B cell (primary cell): Measurements from ENCODE around the gene PKNOX2. TPM values are rescaled to one million over a fixed set of nuclear protein-coding genes. Genes with fewer than 3 reads are reported as not detected.

ENCODE experiments used
- ATAC-seq: fragments of 200-7000 bp; cut with Tn5 transposase; one replicate; pipeline ENCODE4 v1.10.0; 2021; ENCODE audit warnings: low read depth, mild to moderate bottlenecking, moderate number of reproducible peaks, moderate library complexity
- CTCF ChIA-PET: fragments of 350-600 bp; sonication (Branson Sonifier 250); formaldehyde crosslinking; loops from one replicate; lab custom pipeline; 2021; ENCODE audit warnings: antibody characterized with exemption, inconsistent platforms; lab: Charles Lee
- POLR2A ChIA-PET: fragments of 350-600 bp; sonication (Branson Sonifier 250); formaldehyde crosslinking; loops from one replicate; lab custom pipeline; 2021; ENCODE audit warnings: antibody characterized with exemption; lab: Charles Lee
- DNase-seq: peaks from one replicate; pipeline ENCODE4 v3.0.0; 2013
- H2AFZ ChIP-seq: 2 replicates; pipeline ENCODE4 v1.6.1; 2012; ENCODE audit warnings: mild to moderate bottlenecking, low read depth, low read length; ENCODE audit not compliant: insufficient read depth, poor library complexity, severe bottlenecking
- H3K27ac ChIP-seq, 2 donors: 1 replicate in 1 of 2; 2 replicates in 1 of 2; pipeline ENCODE4 v1.5.1; 2012 to 2013; ENCODE audit warnings: low read length in 2 of 2, mild to moderate bottlenecking in 2 of 2, moderate library complexity in 1 of 2
- H3K27me3 ChIP-seq, 4 experiments: fragments of 200-600 bp in 1 of 4; sonication (generic) in 1 of 4; replicated peaks in 1 of 4; 1 replicate in 2 of 4; 2 replicates in 2 of 4; pipeline versions ENCODE4 v1.6.1 to v1.7.0; 2013 to 2016; ENCODE audit warnings: low read length in 3 of 4, mild to moderate bottlenecking in 2 of 4, mixed read lengths in 1 of 4, moderate library complexity in 1 of 4; ENCODE audit not compliant: insufficient read depth in 4 of 4, control insufficient read depth in 3 of 4; ENCODE audit errors: control extremely low read depth in 1 of 4
- H3K36me3 ChIP-seq, 2 experiments: replicated peaks in 1 of 2; 1 replicate in 1 of 2; 2 replicates in 1 of 2; pipeline versions ENCODE4 v1.6.1 to v1.7.1; 2013; ENCODE audit warnings: low read length in 1 of 2; ENCODE audit not compliant: insufficient read depth in 2 of 2, control insufficient read depth in 1 of 2; ENCODE audit errors: control extremely low read depth in 1 of 2, extremely low read depth in 1 of 2
- H3K4me1 ChIP-seq, 2 donors: fragments of 200-600 bp in 1 of 2; sonication (generic) in 1 of 2; 1 replicate in 1 of 2; 2 replicates in 1 of 2; pipeline versions ENCODE4 v1.5.1 to v1.6.1; 2013 to 2017; ENCODE audit warnings: low read length in 2 of 2; ENCODE audit not compliant: control insufficient read depth in 2 of 2, insufficient read depth in 2 of 2
- H3K4me2 ChIP-seq: replicated peaks from 2 replicates; pipeline ENCODE3; 2012; ENCODE audit warnings: mild to moderate bottlenecking, low read depth, low read length; ENCODE audit not compliant: poor library complexity, severe bottlenecking
- H3K4me3 ChIP-seq, 5 experiments: fragments of 200-600 bp in 1 of 5; sonication (generic) in 1 of 5; 1 replicate in 3 of 5; 2 replicates in 2 of 5; pipeline versions ENCODE4 v1.5.1 to v1.7.0; 2011 to 2016; ENCODE audit warnings: low read length in 4 of 5, mild to moderate bottlenecking in 4 of 5, low read depth in 2 of 5, control low read depth in 1 of 5, moderate library complexity in 1 of 5; ENCODE audit not compliant: insufficient read depth in 1 of 5; ENCODE audit errors: control extremely low read depth in 1 of 5, extremely low read depth in 1 of 5
- H3K79me2 ChIP-seq: fragments of 200-600 bp; sonication (generic); one replicate; pipeline ENCODE4 v1.6.0; 2016; ENCODE audit warnings: low read length; ENCODE audit not compliant: control insufficient read depth, insufficient read depth
- H3K9ac ChIP-seq: fragments of 200-600 bp; sonication (generic); 2 replicates; pipeline ENCODE4 v1.6.1; 2017; ENCODE audit warnings: mild to moderate bottlenecking, low read length, moderate library complexity
- H3K9me3 ChIP-seq, 3 donors: one replicate each; pipeline versions ENCODE4 v1.6.1 to v1.7.1; 2013; ENCODE audit warnings: low read length in 2 of 3; ENCODE audit not compliant: control insufficient read depth in 2 of 3, insufficient read depth in 1 of 3; ENCODE audit errors: control extremely low read depth in 1 of 3
- H4K20me1 ChIP-seq: 2 replicates; pipeline ENCODE4 v1.6.0; 2012; ENCODE audit warnings: mild to moderate bottlenecking, low read length; ENCODE audit not compliant: insufficient read depth, control insufficient read depth, poor library complexity, severe bottlenecking
- H3K27ac Mint-ChIP-seq: one replicate; pipeline ENCODE4 v1.8.0; 2021; ENCODE audit warnings: mixed read lengths
- H3K27me3 Mint-ChIP-seq: one replicate; pipeline ENCODE4 v1.8.0; 2021; ENCODE audit warnings: mixed read lengths
- H3K4me1 Mint-ChIP-seq: one replicate; pipeline ENCODE4 v1.8.0; 2021; ENCODE audit warnings: mixed read lengths
- H3K4me3 Mint-ChIP-seq: one replicate; pipeline ENCODE4 v1.8.0; 2021; ENCODE audit warnings: mixed read lengths
- H3K9me3 Mint-ChIP-seq: one replicate; pipeline ENCODE4 v1.8.0; 2022; ENCODE audit warnings: mixed read lengths; ENCODE audit not compliant: insufficient read depth
- EZH2 ChIP-seq: IDR thresholded peaks from 2 replicates; pipeline ENCODE4 v1.6.1; 2012; ENCODE audit warnings: borderline replicate concordance, low read depth, mild to moderate bottlenecking, moderate library complexity, low read length; ENCODE audit not compliant: insufficient read depth, poor library complexity, severe bottlenecking
- WGBS: methylation state at CpG from one replicate; pipeline ENCODE4 v1.1.5; 2013; ENCODE audit warnings: missing lambda C conversion rate; ENCODE audit not compliant: insufficient coverage; 5-methylcytosine and 5-hydroxymethylcytosine counted together
- intact Hi-C: fragments of 100-400 bp; cut with micrococcal nuclease; formaldehyde crosslinking; loops from one replicate; pipeline ENCODE4 v1.10.0; 2022
- polyA plus RNA-seq: library from polyadenylated mRNA; depleted of rRNA; stranded (reverse); fragments of >200 nt; gene quantifications from 2 replicates; pipeline ENCODE4 v1.2.3, GENCODE V29; 2012
- total RNA-seq, 2 donors: library from RNA; stranded (reverse); fragments of 120-200 nt in 1 of 2; gene quantifications; 1 replicate in 1 of 2; 2 replicates in 1 of 2; pipeline versions ENCODE4 v1.2.3 to v1.2.4, GENCODE V29; 2013 to 2022
- TF ChIP-seq, protein P1 (sequence below): fragments of 200-600 bp; IDR thresholded peaks from one replicate; pipeline ENCODE4 v1.8.0; 2022; ENCODE audit warnings: antibody characterized with exemption, mild to moderate bottlenecking

The PKNOX2 gene
- total and polyA plus RNA-seq, 2 donors (not counting 1 experiment from before 2014, with no cell fraction given) = not detected

GRCh38 chr11:125123947-125124617, 40.5 kb upstream of the PKNOX2 start:
- Mint-ChIP-seq H3K27ac (no peak overlapping the region), H3K4me1 (peaks cover 13% of the 10 kb centered on the region), H3K27me3 (peaks cover 54% of the 10 kb centered on the region), H3K4me3 (peak overlapping the region; percentile 69), H3K9me3 (no peaks in the 10 kb centered on the region)
- Histone ChIP-seq H3K9me3 (no peaks in the 10 kb centered on the region), H3K27me3 (peaks cover 0 to 35% (median 7%) of the 10 kb centered on the region in 4 experiments), H3K4me1 (peaks cover 9 to 12% of the 10 kb centered on the region in 2 donors), H3K79me2 (no peaks in the 10 kb centered on the region), H3K4me3 (no peak overlapping the region), H3K4me2 (peak overlapping the region; percentile 36), H4K20me1 (no peaks in the 10 kb centered on the region), H2AFZ (peak overlapping the region; percentile 39), H3K9ac (peak overlapping the region; percentile 8), H3K27ac (no peak overlapping the region), H3K36me3 (no peaks in the 10 kb centered on the region)
- CTCF ChIA-PET = interaction anchor here (0.7 to 7.2 kb wide), 19 partner anchors 12 to 764 kb away, joined by 3 to 64 read pairs (median 4); partner anchors contain the start of genes CCDC15, HYLS1, SLC37A2 and TMEM218
- ATAC-seq (peak; percentile 68), DNase-seq (peak; percentile 60)
- TF ChIP-seq, protein P1, sequence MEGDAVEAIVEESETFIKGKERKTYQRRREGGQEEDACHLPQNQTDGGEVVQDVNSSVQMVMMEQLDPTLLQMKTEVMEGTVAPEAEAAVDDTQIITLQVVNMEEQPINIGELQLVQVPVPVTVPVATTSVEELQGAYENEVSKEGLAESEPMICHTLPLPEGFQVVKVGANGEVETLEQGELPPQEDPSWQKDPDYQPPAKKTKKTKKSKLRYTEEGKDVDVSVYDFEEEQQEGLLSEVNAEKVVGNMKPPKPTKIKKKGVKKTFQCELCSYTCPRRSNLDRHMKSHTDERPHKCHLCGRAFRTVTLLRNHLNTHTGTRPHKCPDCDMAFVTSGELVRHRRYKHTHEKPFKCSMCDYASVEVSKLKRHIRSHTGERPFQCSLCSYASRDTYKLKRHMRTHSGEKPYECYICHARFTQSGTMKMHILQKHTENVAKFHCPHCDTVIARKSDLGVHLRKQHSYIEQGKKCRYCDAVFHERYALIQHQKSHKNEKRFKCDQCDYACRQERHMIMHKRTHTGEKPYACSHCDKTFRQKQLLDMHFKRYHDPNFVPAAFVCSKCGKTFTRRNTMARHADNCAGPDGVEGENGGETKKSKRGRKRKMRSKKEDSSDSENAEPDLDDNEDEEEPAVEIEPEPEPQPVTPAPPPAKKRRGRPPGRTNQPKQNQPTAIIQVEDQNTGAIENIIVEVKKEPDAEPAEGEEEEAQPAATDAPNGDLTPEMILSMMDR = peak; percentile 55
- TF ChIP-seq EZH2 = no peak
- intact Hi-C loops = loop anchor here (1.0 kb wide), 2 partner anchors 13 to 162 kb away; partner anchors contain the start of gene TMEM218
- WGBS = 80% methylated on average over 7 of the region's 10 CpGs
- POLR2A ChIA-PET = interaction anchor here (1.1 kb wide), 1 partner anchor 11 kb away, joined by 3 read pairs; no protein-coding TSS in a partner anchor

DNA sequence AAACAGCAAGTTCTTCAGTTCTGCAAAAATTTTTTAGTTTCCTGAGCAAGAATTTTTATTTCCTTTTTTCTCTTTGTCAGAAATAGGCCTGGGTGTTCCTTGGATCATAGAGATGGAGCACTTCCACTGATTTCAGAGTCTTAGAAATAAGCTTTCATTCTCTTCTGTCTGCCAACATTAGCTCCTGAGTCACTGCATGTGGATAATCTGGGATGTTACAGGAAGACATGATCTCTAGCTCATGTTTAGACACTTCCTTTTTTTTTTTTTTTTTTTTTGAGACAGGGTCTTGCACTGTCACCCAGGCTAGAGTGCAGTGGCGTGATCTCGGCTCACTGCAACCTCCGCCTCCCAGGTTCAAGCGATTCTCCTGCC, 39.9 kb upstream of the PKNOX2 start:
- Mint-ChIP-seq H3K27me3 (peaks cover 55% of the 10 kb centered on the region), H3K4me1 (peaks cover 13% of the 10 kb centered on the region), H3K9me3 (no peaks in the 10 kb centered on the region), H3K27ac (no peak overlapping the region), H3K4me3 (peak overlapping the region; percentile 69)
- CTCF ChIA-PET = interaction anchor here (0.7 to 7.2 kb wide), 17 partner anchors 12 to 763 kb away, joined by 3 to 64 read pairs (median 4); partner anchors contain the start of genes CCDC15, HYLS1, SLC37A2 and TMEM218
- Histone ChIP-seq H3K9ac (no peak overlapping the region), H2AFZ (peak overlapping the region; percentile 39), H3K4me1 (peaks cover 9 to 12% of the 10 kb centered on the region in 2 donors), H3K4me3 (no peak overlapping the region), H3K27me3 (peaks cover 0 to 32% (median 4%) of the 10 kb centered on the region in 4 experiments), H3K27ac (no peak overlapping the region), H3K9me3 (no peaks in the 10 kb centered on the region), H3K36me3 (no peaks in the 10 kb centered on the region), H3K79me2 (no peaks in the 10 kb centered on the region), H3K4me2 (peak overlapping the region; percentile 36), H4K20me1 (no peaks in the 10 kb centered on the region)
- POLR2A ChIA-PET = interaction anchor here (1.1 kb wide), 1 partner anchor 12 kb away, joined by 3 read pairs; no protein-coding TSS in a partner anchor
- TF ChIP-seq, protein P1 = no peak
- no peak for TF ChIP-seq EZH2
- no CpG with 5 or more reads among the region's 4 CpGs for WGBS
- ATAC-seq = no peak
- intact Hi-C loops = loop anchor here (1.0 kb wide), 2 partner anchors 13 to 162 kb away; partner anchors contain the start of gene TMEM218
- DNase-seq = no peak
